KOPT-K1 (cell line): Measurements from ENCODE around the gene ADARB2.
"Not testable (repeated sequence)": the region's sequence is repeated elsewhere in the genome, so short reads cannot be mapped to it uniquely, and the experiment has no call there.

Source experiments
- H3K27ac ChIP-seq: fragments of 200-600 bp; sonication (generic); 2 replicates; pipeline ENCODE4 v1.5.1; 2016; ENCODE audit warnings: antibody characterized with exemption, mild to moderate bottlenecking, low read depth, low read length; ENCODE audit not compliant: poor library complexity, severe bottlenecking
- H3K36me3 ChIP-seq: fragments of 200-600 bp; sonication (generic); 2 replicates; pipeline ENCODE4 v1.5.1; 2017; ENCODE audit warnings: antibody characterized with exemption, mild to moderate bottlenecking, low read length, moderate library complexity; ENCODE audit not compliant: insufficient read depth
- H3K9me3 ChIP-seq: fragments of 200-600 bp; sonication (generic); 2 replicates; pipeline ENCODE4 v1.5.1; 2017; ENCODE audit warnings: antibody characterized with exemption, low read length, mild to moderate bottlenecking; ENCODE audit not compliant: insufficient read depth, poor library complexity, severe bottlenecking

ADARB2 gene

GRCh38 chr10:1633783-1634182 lies 103.5 kb downstream of the ADARB2 start:
- no peak overlapping the region for H3K27ac ChIP-seq
- no peaks in the 10 kb centered on the region for H3K9me3 ChIP-seq
- H3K36me3 ChIP-seq, result no peaks in the 10 kb centered on the region

GRCh38 chr10:1632596-1632995 lies 104.7 kb downstream of the ADARB2 start:
- Histone ChIP-seq H3K9me3 (no peaks in the 10 kb centered on the region), H3K36me3 (no peaks in the 10 kb centered on the region), H3K27ac (no peak overlapping the region)

DNA sequence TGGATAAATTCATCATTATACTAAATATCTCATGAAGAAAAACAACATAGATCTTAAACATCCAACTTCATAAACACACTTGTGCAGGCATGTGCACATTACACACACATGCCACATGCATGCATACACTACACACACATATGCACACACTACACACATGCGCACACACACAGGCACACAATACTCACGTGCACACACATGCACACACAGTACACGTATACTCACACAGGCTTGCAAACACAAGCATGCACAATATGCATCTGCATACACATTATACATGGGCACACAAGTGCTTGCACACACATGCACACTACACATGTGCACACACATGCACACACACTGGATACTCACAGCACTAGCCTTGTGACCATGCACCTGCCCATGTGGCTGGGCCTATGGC lies 105.2 kb downstream of the ADARB2 start:
- Histone ChIP-seq H3K36me3 (no peaks in the 10 kb centered on the region), H3K27ac (no peak overlapping the region), H3K9me3 (no peaks in the 10 kb centered on the region)

GRCh38 chr10:1631282-1631681 lies 106.0 kb downstream of the ADARB2 start:
- Histone ChIP-seq H3K9me3 (no peaks in the 10 kb centered on the region), H3K27ac (peak overlapping the region; percentile 34), H3K36me3 (no peaks in the 10 kb centered on the region)

- Histone ChIP-seq H3K27ac (no peak overlapping the region), H3K9me3 (no peaks in the 10 kb centered on the region), H3K36me3 (no peaks in the 10 kb centered on the region)
Observed at GRCh38 chr10:1630304-1630703, 107.0 kb downstream of the ADARB2 start.

GRCh38 chr10:1629326-1630198 lies 107.8 kb downstream of the ADARB2 start:
- no peaks in the 10 kb centered on the region for H3K36me3 ChIP-seq
- no peak overlapping the region for H3K27ac ChIP-seq
- no peaks in the 10 kb centered on the region for H3K9me3 ChIP-seq

DNA sequence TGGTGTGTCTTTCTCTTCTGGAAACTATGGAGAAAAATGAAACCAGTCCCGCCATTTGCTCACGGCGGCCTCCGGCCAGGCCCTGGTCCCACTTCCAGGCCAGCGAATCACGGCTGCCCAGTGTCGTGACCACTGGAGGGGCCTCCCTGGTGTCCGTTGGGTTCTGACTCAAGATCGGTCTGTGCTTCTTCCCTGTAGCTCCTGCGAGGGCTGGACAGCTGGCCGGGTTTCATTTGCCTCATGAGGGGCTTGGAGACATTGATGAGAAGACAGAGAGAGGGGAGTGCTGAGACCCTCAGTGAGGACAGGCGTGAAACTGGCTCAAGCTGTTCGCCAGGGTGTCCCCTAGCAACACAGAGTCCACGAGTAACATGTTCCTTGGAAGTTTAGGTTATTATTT lies 108.6 kb downstream of the ADARB2 start:
- H3K27ac ChIP-seq, result no peak overlapping the region
- no peaks in the 10 kb centered on the region for H3K9me3 ChIP-seq
- no peaks in the 10 kb centered on the region for H3K36me3 ChIP-seq

DNA sequence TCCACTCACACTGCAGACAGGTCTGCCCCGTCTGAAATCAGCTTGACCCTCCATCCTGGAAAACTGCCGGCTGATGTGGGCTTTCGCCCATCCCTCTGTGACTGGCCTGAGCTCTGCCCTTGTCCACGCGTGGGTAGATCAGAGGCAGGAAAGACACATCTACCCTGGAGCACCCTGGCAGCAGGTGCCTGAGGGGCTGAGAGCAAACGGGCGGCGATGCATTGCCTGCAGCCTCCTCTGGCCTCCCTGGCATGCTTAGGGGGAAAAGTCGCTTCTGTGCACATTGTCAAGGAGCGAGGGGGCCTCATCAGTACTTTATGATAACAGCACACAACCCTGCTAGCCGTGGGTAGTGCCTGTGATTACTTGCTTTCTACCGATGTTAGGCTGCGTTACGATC lies 109.4 kb downstream of the ADARB2 start:
- H3K9me3 ChIP-seq, result no peaks in the 10 kb centered on the region
- H3K27ac ChIP-seq, result no peak overlapping the region
- H3K36me3 ChIP-seq, result no peaks in the 10 kb centered on the region

DNA sequence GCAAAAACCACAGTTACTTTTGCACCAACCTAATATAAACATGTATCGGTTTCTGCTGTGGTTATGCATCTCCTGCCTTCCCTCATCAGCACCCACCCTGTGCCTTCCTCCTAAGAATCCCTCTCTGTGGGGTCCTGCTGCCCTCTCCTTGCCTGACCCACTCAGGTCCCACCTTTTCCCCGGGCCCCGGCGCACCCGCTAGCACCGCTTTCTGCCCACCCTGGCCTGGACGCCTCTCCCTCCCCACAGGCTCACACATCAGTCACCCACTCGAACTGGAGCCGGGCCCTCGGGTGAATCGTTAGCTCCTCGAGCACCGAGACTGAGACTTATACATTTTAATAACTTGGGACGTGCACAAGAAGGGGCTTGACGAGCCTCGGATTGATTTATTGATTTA lies 110.5 kb downstream of the ADARB2 start:
- no peaks in the 10 kb centered on the region for H3K36me3 ChIP-seq
- no peaks in the 10 kb centered on the region for H3K9me3 ChIP-seq

GRCh38 chr10:1626410-1626809 lies 110.9 kb downstream of the ADARB2 start:
- no peaks in the 10 kb centered on the region for H3K36me3 ChIP-seq
- H3K27ac ChIP-seq, result no peak overlapping the region
- H3K9me3 ChIP-seq, result no peaks in the 10 kb centered on the region

More for the DNA sequence above, 110.5 kb downstream of the ADARB2 start:
- no peak overlapping the region for H3K27ac ChIP-seq

DNA sequence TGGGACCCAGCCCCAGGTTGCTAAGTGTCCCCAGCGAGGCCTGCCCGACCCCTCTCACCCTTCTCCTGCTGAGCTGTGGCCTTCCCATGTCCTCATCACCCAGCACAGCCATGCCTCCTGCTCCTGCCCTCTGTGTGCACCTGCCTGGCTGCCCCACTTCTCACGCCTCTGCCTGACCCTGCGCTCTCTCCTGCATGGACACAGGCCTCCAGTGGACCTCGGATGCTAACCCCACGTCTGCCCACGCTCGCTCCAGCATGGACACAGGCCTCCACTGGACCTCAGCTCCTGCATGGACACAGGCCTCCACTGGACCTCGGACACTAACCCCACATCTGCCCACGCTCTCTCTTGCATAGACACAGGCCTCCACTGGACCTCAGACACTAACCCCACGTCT lies 111.6 kb downstream of the ADARB2 start:
- H3K9me3 ChIP-seq, result no peaks in the 10 kb centered on the region
- H3K36me3 ChIP-seq, result no peaks in the 10 kb centered on the region
- H3K27ac ChIP-seq, result no peak overlapping the region

- Histone ChIP-seq H3K9me3 (no peaks in the 10 kb centered on the region), H3K27ac (no peak overlapping the region), H3K36me3 (no peaks in the 10 kb centered on the region)
Observed at GRCh38 chr10:1625079-1625478, 112.2 kb downstream of the ADARB2 start.

GRCh38 chr10:1624240-1624639 lies 113.1 kb downstream of the ADARB2 start:
- H3K27ac ChIP-seq, result no peak overlapping the region
- no peaks in the 10 kb centered on the region for H3K36me3 ChIP-seq
- H3K9me3 ChIP-seq, result no peaks in the 10 kb centered on the region

- H3K27ac ChIP-seq, result no peak overlapping the region
- no peaks in the 10 kb centered on the region for H3K36me3 ChIP-seq
- peaks cover 5% of the 10 kb centered on the region for H3K9me3 ChIP-seq
Observed at GRCh38 chr10:1620803-1621202, 116.5 kb downstream of the ADARB2 start.

GRCh38 chr10:1617376-1618317 lies 119.7 kb downstream of the ADARB2 start:
- H3K9me3 ChIP-seq, H3K27ac ChIP-seq, H3K36me3 ChIP-seq: not testable (repeated sequence)
